GM18499 (cell line): ENCODE measurements around the gene TNFRSF1A.
"Not testable (repeated sequence)": the region's sequence is repeated elsewhere in the genome, so short reads cannot be mapped to it uniquely, and the experiment has no call there.

Experiments used
- ATAC-seq: cut with Tn5 transposase; IDR thresholded peaks from one replicate; pipeline ENCODE4 v1.9.1; 2021; ENCODE audit warnings: moderate number of reproducible peaks; ENCODE audit not compliant: insufficient read depth, unreplicated experiment

TNFRSF1A gene

DNA sequence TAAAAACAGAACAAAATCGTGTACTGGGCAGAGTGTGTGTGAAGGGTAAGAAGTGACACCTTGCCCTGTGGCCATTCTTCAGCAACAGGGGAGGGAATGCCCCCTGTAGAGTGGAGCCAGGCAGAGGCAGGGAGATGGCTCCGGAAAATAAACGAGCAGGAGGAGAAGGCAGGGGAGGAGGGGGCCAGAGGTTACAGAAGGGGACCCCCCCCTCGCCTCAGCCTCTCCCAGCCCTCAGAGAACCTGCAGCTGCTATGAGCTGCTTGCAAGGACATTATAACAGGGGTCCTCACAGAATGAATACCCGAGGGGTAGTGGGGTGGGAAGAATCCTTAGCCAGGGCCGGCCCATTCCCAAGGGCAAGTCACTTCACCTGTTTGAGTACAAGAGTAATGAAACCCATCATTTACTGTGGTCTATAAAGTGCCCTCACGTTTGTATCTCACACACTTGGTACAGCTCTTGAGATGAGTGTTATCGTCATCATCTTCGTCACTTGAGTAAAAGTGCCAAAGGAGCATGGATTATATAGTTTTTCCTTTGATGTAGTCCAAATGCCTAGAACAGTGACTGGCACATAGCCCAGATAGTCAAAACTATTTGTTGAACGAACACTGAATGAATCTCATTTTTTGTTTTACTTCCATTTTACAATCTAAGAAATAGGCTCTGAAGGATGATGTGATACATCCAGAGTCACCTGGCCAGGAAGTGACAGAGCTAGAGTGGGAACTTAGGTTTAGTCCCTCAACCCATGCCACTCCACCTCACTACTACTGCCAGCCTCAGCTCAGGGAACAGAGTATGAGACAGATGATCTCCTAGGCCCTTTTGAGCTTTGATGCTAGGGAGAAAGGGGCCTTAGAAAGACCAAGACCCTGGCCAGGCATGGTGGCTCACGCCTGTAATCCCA lies 19.0 kb upstream of the TNFRSF1A start:
- ATAC-seq, result no peak

DNA sequence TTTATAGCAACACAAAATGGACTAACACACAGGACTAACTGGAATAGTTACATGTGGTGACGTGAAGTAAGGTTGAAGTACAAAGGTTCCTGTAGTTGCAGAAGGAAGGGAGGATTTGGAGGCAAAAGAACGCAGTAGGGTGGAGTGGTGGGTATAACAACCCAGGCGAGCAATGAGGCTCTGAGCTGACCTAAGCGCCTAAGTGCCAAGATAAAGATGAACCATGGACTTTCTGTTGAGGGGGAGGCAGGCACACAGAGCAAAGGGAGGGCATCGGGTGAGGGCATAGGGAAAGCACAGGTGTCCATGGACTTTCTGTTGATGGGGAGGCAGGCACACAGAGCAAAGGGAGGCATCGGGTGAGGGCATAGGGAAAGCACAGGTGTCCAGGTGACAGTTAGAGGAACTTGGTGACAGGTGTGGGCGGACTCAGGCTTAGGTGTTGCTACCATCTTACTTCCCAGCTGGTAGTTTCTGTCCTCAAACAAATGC lies 18.2 kb upstream of the TNFRSF1A start:
- no peak for ATAC-seq

DNA sequence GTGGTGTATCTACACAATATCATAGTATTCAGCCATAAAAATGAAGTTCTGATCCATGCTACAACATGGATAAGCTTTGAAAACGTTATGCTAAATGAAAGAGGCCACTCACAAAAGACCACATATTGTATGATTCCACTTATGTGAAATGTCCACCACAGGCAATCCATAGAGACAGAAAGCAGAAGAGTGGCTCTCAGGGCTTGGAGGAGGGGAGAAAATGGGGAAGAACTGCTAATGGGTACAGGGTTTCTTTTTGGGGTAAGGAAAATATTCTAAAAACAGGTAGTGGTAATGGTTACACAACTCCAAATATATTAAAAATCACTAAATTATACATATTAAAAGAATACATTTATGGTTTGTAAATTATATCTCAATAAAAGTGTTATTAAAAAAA lies 17.0 kb upstream of the TNFRSF1A start:
- ATAC-seq, result no peak

DNA sequence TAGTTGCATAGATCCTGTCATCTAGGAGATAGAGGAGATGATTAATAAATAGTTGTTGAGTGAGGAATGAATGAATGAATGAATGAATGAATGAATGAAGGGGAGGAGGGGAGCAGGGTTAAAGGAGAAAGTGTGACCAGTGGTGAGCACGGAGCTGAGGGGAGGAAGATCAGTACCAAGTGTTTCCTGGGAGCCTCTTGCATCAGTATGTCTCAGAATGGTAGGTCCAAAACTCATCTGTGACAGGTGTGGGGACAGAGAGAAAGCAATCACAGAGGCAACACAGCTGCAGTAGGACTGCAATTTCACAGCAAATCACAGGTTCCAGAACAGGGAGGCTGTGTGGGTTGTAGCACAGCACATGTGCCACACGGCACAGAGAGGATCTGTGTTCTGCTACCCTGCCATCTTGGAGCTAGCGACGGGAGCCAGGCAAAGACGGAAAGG lies 14.5 kb upstream of the TNFRSF1A start:
- ATAC-seq, result no peak

DNA sequence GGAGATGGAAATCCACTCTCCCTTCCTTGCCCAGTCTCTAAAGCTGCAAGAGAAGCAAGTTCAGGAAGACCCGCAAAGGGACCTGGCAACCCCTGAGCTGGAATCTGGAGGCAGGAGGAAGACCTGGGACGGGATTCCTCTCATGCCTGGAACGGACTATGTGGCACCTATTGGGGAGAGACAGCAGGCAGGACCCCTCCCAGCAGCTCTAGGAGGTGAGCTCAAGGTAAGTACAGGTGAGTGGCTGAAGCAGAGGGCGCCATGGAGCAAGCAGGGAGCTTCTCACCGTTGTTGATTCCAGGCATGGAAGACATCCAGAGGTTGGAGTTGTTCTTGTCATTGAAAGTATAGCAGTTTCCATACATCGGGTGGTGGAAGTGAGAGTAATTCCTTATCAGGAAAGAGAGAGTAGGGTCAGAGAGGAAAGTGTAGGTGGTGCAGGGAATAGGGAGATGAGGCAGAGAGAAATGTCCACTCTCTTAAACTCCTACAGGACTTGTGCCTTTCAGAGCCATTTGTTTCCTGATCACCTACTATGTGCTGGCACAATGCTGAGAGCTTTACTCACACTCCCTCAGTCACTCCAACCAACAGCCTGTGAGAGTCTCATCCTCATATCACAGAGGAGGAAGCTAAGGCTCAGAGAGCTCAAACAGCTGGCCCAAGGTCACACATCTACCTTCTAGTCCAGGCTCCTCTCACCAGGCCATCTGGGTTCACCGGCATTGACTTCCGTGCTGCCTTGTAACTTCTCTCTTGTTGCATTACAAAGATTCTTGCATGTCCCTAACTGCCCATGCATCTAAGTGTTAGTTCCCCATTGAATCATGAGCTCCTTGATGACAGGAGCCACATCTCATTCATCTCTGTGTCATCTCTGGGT lies 13.9 kb upstream of the TNFRSF1A start:
- no peak for ATAC-seq

DNA sequence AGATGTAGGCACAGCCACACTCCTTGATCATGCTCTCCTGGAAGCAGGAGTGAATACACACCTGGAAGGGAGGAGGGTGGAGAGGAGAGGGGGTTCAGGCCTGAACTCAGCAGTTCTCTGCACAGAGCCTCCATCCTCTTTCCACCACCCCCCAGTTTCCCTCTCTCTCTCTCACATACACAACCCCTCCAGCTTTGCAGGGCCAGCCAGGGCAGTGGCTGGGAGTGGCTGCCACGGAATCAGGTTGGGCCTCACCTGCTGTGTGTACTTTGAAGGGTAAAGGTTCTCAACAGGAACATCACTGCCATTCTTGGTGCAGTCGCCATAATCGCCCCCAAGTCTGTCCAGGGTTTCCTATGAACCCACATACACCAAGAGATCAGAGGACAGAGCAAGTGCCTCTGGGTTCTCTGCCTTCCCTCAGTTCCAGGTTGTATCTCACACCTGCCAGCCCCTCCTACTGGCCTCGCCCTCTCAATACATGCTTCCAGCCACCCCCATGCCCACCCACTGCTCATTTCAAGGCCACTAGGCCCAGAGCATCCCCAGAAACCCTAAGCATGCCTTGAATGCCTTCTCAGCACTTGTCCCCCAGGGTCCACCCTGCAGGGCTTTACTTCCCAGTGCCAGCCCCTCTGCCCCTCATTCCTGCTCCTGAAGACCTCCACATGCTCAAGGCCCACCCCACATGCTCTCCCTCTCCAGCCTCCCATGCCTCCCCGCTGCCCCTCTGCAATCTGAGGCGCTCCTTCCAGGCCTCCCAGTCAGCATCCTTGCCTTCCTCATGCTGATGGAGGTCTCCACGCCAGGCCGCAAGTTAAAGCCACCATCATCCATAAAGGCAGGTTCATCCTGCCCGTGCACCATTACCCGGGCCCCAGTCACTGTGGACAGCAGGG lies 12.9 kb upstream of the TNFRSF1A start:
- ATAC-seq, result no peak

DNA sequence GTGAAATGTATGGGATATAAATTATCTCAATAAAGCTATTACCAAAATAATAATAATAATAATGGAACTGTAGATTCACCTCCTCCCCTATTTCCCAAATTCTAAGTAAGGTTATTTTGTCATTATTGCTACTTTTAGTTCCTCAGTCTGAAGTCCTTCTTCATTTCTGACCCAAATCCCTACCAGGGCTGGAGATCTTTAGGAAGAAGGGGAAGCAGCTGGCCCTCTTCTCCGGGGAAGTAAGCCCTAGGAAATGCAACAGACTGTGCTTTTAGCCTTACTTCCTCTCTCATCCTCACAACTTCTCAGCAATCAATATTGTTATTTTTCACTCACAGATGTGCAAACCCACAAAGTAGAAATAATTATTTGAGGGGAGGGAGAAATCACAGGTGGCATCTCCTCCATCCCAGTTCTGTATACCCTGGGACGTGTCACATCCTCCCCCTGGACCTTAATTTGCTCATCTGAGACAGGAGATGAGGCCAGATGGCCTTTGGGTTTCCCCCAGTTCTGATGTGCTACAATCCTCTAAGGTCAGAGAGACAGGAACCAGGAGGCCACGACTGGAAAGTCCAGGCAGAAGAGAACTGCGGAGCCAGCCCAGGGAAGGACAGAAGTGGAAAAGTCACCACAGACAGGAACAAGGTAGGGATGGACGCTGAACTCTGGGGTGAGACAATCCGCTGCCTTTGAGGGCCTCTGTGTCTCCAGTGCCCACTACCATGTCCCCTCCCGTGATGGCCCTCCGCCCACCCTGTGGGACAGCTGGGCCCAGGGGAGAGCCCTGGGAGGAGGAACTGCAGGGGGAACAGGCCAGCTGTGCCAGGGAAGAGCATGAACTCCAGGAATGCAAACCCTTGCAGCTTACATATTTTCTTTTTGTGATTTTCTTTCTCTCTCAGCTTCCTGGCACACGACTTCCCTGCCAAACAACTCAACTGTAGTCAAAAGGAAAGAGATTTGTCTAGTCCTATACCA lies 10.6 kb upstream of the TNFRSF1A start:
- no peak for ATAC-seq

DNA sequence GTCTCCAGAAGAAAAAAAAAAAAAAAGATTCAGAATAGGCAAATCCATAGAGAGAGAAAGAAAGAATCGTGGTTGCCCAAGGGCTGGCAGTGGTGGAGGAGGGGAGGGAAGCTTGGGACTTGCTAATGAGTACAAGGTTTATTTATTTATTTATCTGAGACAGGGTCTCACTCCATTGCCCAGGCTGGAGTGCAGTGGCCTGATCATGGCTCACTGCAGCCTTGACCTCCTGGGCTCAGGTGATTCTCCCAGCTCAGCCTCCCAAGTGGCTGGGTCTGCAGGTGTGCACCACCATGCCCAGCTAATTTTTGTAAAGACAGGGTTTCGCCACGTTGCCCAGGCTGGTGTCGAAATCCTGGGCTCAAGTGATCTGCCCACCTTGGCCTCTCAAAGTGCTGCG lies 9.7 kb upstream of the TNFRSF1A start:
- no peak for ATAC-seq

DNA sequence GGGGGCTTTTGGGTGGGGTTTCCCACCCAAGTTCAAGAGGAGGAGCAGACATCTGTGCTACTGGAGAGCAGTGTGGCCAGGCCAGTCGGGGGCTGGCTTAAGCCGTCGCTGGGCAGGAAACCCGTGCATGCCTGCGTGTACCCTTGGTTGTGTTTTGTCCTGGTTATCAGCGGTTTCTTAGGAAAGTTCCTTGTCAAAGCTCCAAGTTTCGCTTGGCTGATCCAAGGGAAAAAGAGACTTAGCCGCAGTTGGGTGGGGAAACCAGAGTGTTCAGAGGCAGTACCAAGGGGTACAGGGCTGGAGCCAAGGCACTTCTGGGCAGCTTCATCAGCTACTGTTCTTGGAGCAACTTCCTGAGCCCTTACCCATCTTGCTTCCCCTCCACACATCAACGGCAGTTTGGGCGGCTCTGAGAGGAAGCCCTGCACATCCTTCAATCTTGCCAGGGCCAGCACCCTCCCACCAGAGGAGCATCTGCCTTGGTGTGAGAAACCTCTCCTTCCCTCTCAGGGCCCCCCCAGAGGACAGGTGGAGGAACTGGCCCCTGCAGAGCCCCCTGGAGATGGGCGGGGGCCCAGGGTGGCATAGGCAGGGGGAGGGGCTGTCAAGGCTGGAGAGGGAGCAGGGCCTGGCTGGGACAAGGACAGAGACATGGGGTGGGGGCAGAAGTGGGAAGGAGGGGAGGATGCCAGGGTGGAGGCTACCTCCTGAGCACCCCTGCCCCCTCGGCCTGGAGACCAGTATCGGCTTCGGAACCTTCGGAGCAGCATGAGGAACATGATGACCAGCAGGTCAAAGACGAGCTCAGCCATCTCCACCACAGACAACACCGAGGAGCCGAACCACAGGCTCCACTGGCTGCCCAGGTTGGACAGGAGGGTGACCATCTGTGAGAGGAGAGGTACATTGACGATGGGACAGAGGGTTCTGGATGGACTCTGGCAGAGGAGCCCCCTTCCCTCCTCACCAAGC lies 5.8 kb upstream of the TNFRSF1A start:
- no peak for ATAC-seq

DNA sequence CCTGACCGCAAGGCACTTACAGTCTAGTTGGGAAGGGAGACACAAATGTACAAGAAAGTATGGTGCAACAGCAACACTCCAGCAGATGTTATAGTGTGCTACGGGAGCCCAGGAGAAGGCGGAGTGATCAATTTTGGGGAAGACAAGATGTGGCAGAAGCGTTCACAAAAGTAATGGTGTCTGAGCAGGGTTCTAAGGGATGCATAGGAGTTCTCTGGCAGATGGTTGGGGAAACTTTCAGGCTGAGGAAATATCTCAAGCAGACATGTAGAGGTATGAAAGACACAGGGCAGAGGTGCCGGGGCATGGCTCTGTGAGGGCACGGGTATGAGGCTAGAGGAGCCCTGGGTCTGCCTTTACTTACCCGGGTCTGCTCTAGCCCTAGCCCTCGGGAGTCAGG lies 5.1 kb upstream of the TNFRSF1A start:
- no peak for ATAC-seq

DNA sequence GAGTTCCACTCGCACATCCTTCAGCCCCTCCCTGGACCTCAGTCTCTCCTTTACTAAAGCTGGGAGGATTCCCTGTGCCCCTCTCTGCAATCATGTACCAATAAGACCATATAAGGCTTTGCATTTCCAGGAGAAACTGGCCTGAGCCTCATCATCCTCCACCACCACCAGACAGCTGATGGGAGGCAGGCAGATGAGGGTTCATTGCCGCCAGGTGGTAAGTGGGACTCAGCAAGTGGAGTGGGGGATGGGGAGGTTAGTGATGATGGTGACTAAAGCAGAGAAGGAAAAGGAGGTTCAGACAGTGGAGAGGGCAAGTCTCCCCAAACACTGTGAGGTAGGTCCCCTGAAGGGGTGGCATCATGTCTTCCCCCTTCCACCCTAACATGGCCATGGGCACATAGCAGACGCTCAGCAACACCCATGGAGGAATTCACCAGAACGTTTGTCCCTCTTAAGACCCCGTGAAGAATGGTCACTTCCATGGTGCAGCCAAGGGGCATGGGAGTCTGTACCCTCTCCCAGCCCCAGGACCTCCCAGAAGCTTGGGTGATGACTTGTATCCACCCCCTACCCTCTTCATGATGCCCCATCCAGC lies 4.5 kb upstream of the TNFRSF1A start:
- no peak for ATAC-seq

DNA sequence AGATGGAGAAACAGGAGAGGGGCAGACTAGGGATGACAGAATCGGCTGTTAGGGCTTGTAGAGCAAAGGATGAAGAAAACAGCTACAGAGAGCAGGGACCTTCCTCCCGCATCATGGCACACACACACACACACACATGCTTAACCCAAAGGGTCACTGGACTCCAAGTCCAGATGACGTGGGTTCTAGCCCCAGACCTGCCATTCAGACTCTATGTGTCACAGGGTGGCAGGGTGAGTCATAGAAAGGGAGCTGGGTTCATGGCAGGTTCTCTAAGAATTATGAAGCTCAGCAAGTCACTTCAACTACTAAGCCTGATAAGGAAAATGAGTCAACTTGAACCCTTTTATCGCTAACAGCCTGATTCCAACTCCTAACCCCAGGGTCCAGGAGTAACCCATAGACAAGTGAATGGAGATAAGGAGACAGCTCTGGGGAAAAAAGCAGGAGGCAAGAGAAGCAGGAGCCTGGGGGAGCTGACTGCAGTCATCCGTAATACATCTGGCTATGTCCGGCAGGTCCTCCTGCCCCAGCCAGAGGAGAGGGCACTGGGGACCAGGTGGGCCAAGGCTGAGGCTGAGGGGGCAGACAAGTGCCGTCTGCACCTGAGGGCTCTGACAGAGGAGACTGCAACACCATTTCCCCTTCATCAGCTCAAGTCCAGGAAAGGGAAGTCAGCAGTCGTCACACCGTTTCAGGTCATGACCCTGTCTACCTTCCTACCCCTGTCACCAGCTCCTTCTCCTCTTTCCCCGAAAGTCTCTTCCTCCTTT lies 3.6 kb upstream of the TNFRSF1A start:
- no peak for ATAC-seq

DNA sequence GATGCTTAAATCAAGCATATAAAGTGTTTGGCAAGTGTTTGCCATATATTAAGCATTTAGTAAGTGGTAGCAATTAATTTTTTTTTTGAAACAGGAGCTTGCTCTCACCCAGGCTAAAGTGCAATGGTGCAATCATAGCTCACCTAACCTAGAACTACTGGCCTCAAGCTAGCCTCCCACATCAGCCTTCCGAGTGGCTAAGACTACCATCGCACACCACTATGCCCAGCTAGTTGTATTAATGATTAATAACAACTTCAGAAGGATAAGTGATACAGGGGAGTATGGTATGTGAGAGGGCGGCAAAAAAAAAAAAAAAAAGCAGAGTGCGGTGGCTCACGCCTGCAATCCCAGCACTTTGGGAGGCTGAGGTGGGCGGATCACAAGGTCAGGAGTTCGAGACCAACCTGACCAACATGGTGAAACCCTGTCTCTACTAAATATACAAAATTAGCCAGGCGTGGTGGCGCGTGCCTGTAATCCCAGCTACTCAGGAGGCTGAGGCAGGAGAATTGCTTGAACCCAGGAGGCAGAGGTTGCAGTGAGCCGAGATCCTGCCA lies 2.3 kb upstream of the TNFRSF1A start:
- not testable (repeated sequence) for ATAC-seq

DNA sequence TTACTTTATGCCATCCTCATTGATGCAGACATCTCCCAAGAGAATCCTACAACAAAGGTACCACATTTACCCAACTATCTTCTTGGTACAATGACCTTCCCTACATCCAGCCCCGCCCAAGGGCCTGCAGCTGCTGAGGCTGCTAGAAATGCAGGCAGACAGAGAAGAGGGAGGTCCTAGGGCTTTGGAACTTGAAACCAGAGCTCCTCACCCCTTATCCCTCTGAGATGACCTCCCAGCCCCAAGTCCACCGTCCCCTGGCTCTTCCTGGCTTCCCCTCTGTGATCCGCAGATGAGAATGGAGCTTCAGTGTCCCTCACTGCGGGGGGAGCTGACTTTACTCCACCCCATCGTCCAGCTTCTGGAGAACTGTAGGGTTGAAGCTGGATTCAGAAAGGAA lies 1.6 kb upstream of the TNFRSF1A start:
- no peak for ATAC-seq

DNA sequence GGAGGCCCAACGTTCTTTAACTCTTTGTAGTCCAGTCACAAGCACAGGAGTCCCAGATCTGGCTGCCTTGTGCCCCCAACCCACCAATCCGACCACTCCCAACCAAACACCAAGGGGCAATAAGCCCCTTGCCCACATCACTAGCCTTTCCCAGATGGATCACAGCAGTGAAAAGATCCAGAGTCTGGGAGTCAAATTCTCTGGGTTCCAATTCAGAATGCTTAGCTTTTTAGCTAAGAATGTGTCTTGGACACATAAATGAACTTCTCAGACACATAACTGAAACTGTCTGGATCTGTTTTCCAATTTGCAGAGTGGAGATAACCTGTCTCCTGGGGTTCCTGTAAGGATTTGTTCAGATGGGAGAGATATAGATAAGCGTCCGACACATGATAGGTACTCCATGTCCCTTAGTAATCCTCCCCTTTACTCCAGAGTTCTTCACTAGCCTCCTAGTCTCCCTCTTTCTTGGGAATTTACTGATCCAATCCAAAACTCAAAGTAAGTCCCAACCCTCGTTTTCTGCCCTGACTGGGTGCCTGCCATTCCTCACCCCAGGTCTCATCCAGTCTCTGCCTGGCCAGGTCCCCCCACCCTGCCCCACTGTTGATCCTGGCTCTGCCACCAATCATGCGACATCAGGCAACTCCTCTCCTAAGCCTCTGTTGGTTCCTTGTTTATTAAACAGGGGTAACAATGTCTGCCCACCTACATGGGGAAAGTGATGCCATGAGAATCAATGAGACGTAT lies 439 bp upstream of the TNFRSF1A start:
- ATAC-seq, result no peak
